Measurements from ENCODE around the gene KCNE2.
A peak's percentile ranks its signal among the peaks of the same experiment; 100 is the strongest.

KCNE2 gene

GRCh38 chr21:34336245-34336644, 27.6 kb upstream of the KCNE2 start:
- Histone ChIP-seq H4K8ac (ENCODE audit: low read depth, low read length) (no peak overlapping the region), H3K14ac (ENCODE audit: low read length) (no peak overlapping the region), H3K9me3 (ENCODE audit: insufficient read depth, low read depth, low read length) (peaks cover 2% of the 10 kb centered on the region), H3K79me1 (ENCODE audit: low read length) (no peaks in the 10 kb centered on the region), H3K4ac (ENCODE audit: low read depth, low read length) (no peak overlapping the region), H3K9ac (ENCODE audit: low read length) (no peak overlapping the region), H3K4me1 (ENCODE audit: control insufficient read depth in 1 of 2, insufficient read depth in 2 of 2, low read length in 2 of 2) (peaks cover 0 to 8% of the 10 kb centered on the region in 2 experiments), H3K4me3 (ENCODE audit: low read depth, low read length) (no peak overlapping the region), H4K91ac (ENCODE audit: low read depth, low read length) (no peak overlapping the region), H3K27me3 (ENCODE audit: insufficient read depth, low read length) (no peaks in the 10 kb centered on the region), H3K4me2 (ENCODE audit: low read length) (no peak overlapping the region), H3K79me2 (ENCODE audit: control insufficient read depth, insufficient read depth, low read length, poor library complexity) (no peaks in the 10 kb centered on the region), H2AFZ (ENCODE audit: insufficient read depth, low read length, poor library complexity) (no peak overlapping the region), H3K27ac (ENCODE audit: low read depth, low read length) (no peak overlapping the region), H3K23ac (ENCODE audit: low read length) (no peak overlapping the region), H2BK120ac (ENCODE audit: insufficient read depth, low read length, poor library complexity) (no peak overlapping the region), H3K36me3 (ENCODE audit: control insufficient read depth in 1 of 2, insufficient read depth in 2 of 2, low read length in 2 of 2) (no peaks in the 10 kb centered on the region), H4K12ac (ENCODE audit: low read depth, low read length) (no peak overlapping the region), H3K18ac (ENCODE audit: low read length) (no peak overlapping the region), H2AK5ac (ENCODE audit: low read length) (no peak overlapping the region), H2BK5ac (ENCODE audit: low read depth, low read length, poor library complexity) (no peak overlapping the region), H2BK12ac (ENCODE audit: low read length) (no peak overlapping the region)
- WGBS (ENCODE audit: extremely low coverage, insufficient coverage, insufficient read length): no CpG with 5 or more reads among the region's 5 CpGs
- DNase-seq: no peak

DNA sequence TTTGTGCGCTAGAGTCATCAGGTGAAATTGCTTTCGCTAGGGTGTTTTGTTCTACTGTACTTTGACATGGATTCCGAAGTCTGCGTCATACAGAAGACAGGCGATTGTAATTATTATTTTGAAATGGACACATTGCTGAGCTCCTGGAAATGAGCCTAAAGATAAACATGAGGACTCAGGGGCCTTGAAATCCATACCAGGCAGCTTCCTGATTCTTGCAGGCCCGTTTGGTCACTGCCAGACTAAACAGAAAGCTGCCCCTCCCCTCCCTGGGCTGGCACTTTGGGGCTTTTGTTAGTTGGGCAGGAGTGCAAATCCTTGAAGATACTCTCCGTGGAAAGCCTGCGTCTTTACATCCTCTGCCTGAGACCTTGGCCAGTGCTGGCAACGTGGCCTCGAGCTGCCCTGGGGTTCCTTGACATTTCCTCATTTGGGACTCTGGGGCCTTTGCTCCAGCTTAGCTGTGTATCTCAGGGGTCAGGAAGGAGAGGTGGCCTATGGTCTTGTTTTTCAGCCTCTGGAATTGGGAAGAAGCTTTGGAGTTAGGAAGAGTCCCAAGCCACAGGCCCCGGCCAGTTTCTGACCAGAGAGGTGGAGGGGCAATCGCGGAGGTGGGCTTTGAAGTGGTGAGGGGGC, 26.9 kb upstream of the KCNE2 start:
- Histone ChIP-seq H4K8ac (ENCODE audit: low read depth, low read length) (no peak overlapping the region), H2AFZ (ENCODE audit: insufficient read depth, low read length, poor library complexity) (no peak overlapping the region), H2AK5ac (ENCODE audit: low read length) (no peak overlapping the region), H4K12ac (ENCODE audit: low read depth, low read length) (no peak overlapping the region), H3K4me1 (ENCODE audit: control insufficient read depth in 1 of 2, insufficient read depth in 2 of 2, low read length in 2 of 2) (peaks cover 0 to 8% of the 10 kb centered on the region in 2 experiments), H3K4me2 (ENCODE audit: low read length) (no peak overlapping the region), H4K91ac (ENCODE audit: low read depth, low read length) (no peak overlapping the region), H3K79me2 (ENCODE audit: control insufficient read depth, insufficient read depth, low read length, poor library complexity) (no peaks in the 10 kb centered on the region), H3K4ac (ENCODE audit: low read depth, low read length) (no peak overlapping the region), H3K18ac (ENCODE audit: low read length) (no peak overlapping the region), H3K9ac (ENCODE audit: low read length) (no peak overlapping the region), H3K23ac (ENCODE audit: low read length) (no peak overlapping the region), H3K9me3 (ENCODE audit: insufficient read depth, low read depth, low read length) (peaks cover 2% of the 10 kb centered on the region), H3K79me1 (ENCODE audit: low read length) (no peaks in the 10 kb centered on the region), H3K14ac (ENCODE audit: low read length) (no peak overlapping the region), H3K27me3 (ENCODE audit: insufficient read depth, low read length) (no peaks in the 10 kb centered on the region), H3K36me3 (ENCODE audit: control insufficient read depth in 1 of 2, insufficient read depth in 2 of 2, low read length in 2 of 2) (no peaks in the 10 kb centered on the region), H2BK5ac (ENCODE audit: low read depth, low read length, poor library complexity) (no peak overlapping the region), H2BK120ac (ENCODE audit: insufficient read depth, low read length, poor library complexity) (no peak overlapping the region), H3K4me3 (ENCODE audit: low read depth, low read length) (no peak overlapping the region), H3K27ac (ENCODE audit: low read depth, low read length) (no peak overlapping the region), H2BK12ac (ENCODE audit: low read length) (no peak overlapping the region)
- WGBS (ENCODE audit: extremely low coverage, insufficient coverage, insufficient read length): no CpG with 5 or more reads among the region's 13 CpGs
- peak; percentile 73 to 90 for DNase-seq

GRCh38 chr21:34337741-34338140, 26.1 kb upstream of the KCNE2 start:
- Histone ChIP-seq H2AFZ (ENCODE audit: insufficient read depth, low read length, poor library complexity) (no peak overlapping the region), H3K14ac (ENCODE audit: low read length) (no peak overlapping the region), H3K79me1 (ENCODE audit: low read length) (no peaks in the 10 kb centered on the region), H3K27ac (ENCODE audit: low read depth, low read length) (no peak overlapping the region), H3K4me1 (ENCODE audit: control insufficient read depth in 1 of 2, insufficient read depth in 2 of 2, low read length in 2 of 2) (peaks cover 0 to 8% of the 10 kb centered on the region in 2 experiments), H2BK120ac (ENCODE audit: insufficient read depth, low read length, poor library complexity) (no peak overlapping the region), H4K8ac (ENCODE audit: low read depth, low read length) (no peak overlapping the region), H3K4ac (ENCODE audit: low read depth, low read length) (no peak overlapping the region), H3K27me3 (ENCODE audit: insufficient read depth, low read length) (no peaks in the 10 kb centered on the region), H4K12ac (ENCODE audit: low read depth, low read length) (no peak overlapping the region), H3K9me3 (ENCODE audit: insufficient read depth, low read depth, low read length) (peaks cover 2% of the 10 kb centered on the region), H3K18ac (ENCODE audit: low read length) (no peak overlapping the region), H3K23ac (ENCODE audit: low read length) (no peak overlapping the region), H3K4me3 (ENCODE audit: low read depth, low read length) (no peak overlapping the region), H2BK12ac (ENCODE audit: low read length) (no peak overlapping the region), H3K4me2 (ENCODE audit: low read length) (no peak overlapping the region), H3K9ac (ENCODE audit: low read length) (no peak overlapping the region), H3K79me2 (ENCODE audit: control insufficient read depth, insufficient read depth, low read length, poor library complexity) (no peaks in the 10 kb centered on the region), H2AK5ac (ENCODE audit: low read length) (no peak overlapping the region), H2BK5ac (ENCODE audit: low read depth, low read length, poor library complexity) (no peak overlapping the region), H4K91ac (ENCODE audit: low read depth, low read length) (no peak overlapping the region), H3K36me3 (ENCODE audit: control insufficient read depth in 1 of 2, insufficient read depth in 2 of 2, low read length in 2 of 2) (no peaks in the 10 kb centered on the region)
- DNase-seq: peak in 1 of 2 donors; percentile 53
- no CpG with 5 or more reads among the region's 6 CpGs for WGBS (ENCODE audit: extremely low coverage, insufficient coverage, insufficient read length)

GRCh38 chr21:34338226-34338625, 25.6 kb upstream of the KCNE2 start:
- Histone ChIP-seq H3K4me3 (ENCODE audit: low read depth, low read length) (no peak overlapping the region), H3K4me2 (ENCODE audit: low read length) (no peak overlapping the region), H3K18ac (ENCODE audit: low read length) (no peak overlapping the region), H3K36me3 (ENCODE audit: control insufficient read depth in 1 of 2, insufficient read depth in 2 of 2, low read length in 2 of 2) (no peaks in the 10 kb centered on the region), H3K27ac (ENCODE audit: low read depth, low read length) (no peak overlapping the region), H2BK12ac (ENCODE audit: low read length) (no peak overlapping the region), H3K79me2 (ENCODE audit: control insufficient read depth, insufficient read depth, low read length, poor library complexity) (no peaks in the 10 kb centered on the region), H3K27me3 (ENCODE audit: insufficient read depth, low read length) (no peaks in the 10 kb centered on the region), H3K14ac (ENCODE audit: low read length) (peak overlapping the region; percentile 4), H2BK120ac (ENCODE audit: insufficient read depth, low read length, poor library complexity) (no peak overlapping the region), H2AK5ac (ENCODE audit: low read length) (no peak overlapping the region), H3K4me1 (ENCODE audit: control insufficient read depth in 1 of 2, insufficient read depth in 2 of 2, low read length in 2 of 2) (peaks cover 0 to 8% of the 10 kb centered on the region in 2 experiments), H4K8ac (ENCODE audit: low read depth, low read length) (no peak overlapping the region), H2BK5ac (ENCODE audit: low read depth, low read length, poor library complexity) (no peak overlapping the region), H4K91ac (ENCODE audit: low read depth, low read length) (peak overlapping the region; percentile 10), H2AFZ (ENCODE audit: insufficient read depth, low read length, poor library complexity) (no peak overlapping the region), H3K23ac (ENCODE audit: low read length) (no peak overlapping the region), H3K9me3 (ENCODE audit: insufficient read depth, low read depth, low read length) (peaks cover 2% of the 10 kb centered on the region), H3K4ac (ENCODE audit: low read depth, low read length) (no peak overlapping the region), H3K9ac (ENCODE audit: low read length) (no peak overlapping the region), H3K79me1 (ENCODE audit: low read length) (no peaks in the 10 kb centered on the region), H4K12ac (ENCODE audit: low read depth, low read length) (no peak overlapping the region)
- no CpG with 5 or more reads among the region's 8 CpGs for WGBS (ENCODE audit: extremely low coverage, insufficient coverage, insufficient read length)
- no peak for DNase-seq
